ENCODE results near the gene ABHD14A. TPM values are rescaled to one million over a fixed set of nuclear protein-coding genes. Genes with fewer than 3 reads are reported as not detected.
A peak's percentile ranks its signal among the peaks of the same experiment; 100 is the strongest.

The ABHD14A gene
- total and polyA plus RNA-seq, 9 donors, result 5.1 to 36.1 (median 27.4) TPM

DNA sequence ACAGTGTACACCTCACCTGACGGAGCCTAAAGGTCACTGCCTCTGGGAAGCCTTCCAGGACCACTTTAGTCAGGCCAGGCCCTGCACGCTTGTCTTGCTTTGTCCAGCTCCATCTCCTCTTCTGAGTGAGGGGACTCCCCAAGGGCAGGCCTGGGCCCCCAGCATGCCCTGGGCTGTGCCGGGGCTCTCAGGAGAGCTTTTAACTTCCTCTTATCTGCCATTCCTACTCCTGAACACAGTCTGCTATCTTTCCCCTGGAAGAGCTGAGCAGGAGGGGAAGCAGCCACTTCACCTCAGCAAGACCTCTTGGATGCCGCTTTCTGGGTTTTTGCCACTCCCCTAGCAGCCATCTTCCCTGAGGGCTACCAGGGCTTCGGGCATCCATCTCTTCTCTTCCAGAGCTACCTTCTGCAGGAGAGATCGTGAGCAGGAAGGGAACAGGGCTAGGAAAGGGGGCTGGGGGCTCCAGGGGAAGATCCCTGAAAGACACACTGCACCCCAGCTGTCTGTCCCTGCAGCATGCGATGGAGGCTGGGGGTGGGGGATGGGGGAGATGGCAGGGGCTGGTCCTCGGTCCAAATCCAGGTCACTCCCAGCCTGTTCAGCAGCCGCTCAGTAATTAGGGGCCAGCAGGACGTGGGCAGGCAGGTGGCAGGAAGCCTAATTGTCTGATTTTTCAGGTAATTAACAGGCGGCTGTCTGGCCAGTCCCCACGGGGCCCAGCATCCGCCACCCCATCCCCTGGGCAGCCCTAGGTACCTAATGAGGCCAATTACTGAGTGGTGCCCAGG, 40.8 kb downstream of the ABHD14A start:
- Histone ChIP-seq H3K27me3 (no peaks in the 10 kb centered on the region), H3K4me1 (ENCODE audit: insufficient read depth) (no peaks in the 10 kb centered on the region), H3K27ac (no peak overlapping the region), H3K4me3 (no peak overlapping the region), H3K36me3 (no peaks in the 10 kb centered on the region), H3K9me3 (no peaks in the 10 kb centered on the region)
- TF ChIP-seq, protein P1, sequence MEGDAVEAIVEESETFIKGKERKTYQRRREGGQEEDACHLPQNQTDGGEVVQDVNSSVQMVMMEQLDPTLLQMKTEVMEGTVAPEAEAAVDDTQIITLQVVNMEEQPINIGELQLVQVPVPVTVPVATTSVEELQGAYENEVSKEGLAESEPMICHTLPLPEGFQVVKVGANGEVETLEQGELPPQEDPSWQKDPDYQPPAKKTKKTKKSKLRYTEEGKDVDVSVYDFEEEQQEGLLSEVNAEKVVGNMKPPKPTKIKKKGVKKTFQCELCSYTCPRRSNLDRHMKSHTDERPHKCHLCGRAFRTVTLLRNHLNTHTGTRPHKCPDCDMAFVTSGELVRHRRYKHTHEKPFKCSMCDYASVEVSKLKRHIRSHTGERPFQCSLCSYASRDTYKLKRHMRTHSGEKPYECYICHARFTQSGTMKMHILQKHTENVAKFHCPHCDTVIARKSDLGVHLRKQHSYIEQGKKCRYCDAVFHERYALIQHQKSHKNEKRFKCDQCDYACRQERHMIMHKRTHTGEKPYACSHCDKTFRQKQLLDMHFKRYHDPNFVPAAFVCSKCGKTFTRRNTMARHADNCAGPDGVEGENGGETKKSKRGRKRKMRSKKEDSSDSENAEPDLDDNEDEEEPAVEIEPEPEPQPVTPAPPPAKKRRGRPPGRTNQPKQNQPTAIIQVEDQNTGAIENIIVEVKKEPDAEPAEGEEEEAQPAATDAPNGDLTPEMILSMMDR (IDR thresholded peaks at IDR 0.05), result no peak
- TF ChIP-seq POLR2A (IDR thresholded peaks at IDR 0.05), result no peak
- no peak for TF ChIP-seq EP300 (IDR thresholded peaks at IDR 0.05)
- WGBS, 3 donors, result 81 to 85% (median 84%) methylated on average over 13 of the region's 13 CpGs
- DNase-seq, result no peak
- intact Hi-C loops (cut with DNase I), result no loop called here

DNA sequence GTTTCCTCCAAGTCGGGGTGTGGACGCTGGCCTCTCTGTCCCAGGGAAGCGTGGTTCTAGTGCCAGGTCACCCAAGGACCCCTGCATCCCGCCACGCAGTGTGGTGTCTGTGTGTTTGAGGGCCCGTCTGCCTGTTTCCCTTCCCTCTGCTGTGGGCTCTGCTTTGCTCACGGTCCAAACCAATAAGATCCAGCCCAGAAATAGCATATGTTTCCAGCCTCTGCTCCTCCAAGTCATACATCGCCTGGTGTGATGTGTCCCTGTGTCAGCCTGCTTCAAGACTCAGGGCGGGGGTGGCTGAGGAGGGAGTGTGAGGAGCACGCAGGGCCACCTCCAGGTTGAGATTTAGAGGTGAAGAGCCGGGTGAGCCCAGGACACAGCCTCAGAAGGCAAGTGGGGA, 42.7 kb downstream of the ABHD14A start:
- WGBS, 3 donors, result 82 to 85% (median 85%) methylated on average over 11 of the region's 11 CpGs
- Histone ChIP-seq H3K36me3 (no peaks in the 10 kb centered on the region), H3K4me1 (ENCODE audit: insufficient read depth) (no peaks in the 10 kb centered on the region), H3K9me3 (no peaks in the 10 kb centered on the region), H3K27ac (no peak overlapping the region), H3K4me3 (no peak overlapping the region), H3K27me3 (no peaks in the 10 kb centered on the region)
- intact Hi-C loops (cut with DNase I), result no loop called here
- no peak for DNase-seq
- TF ChIP-seq EP300 (IDR thresholded peaks at IDR 0.05) (no peak), POLR2A (IDR thresholded peaks at IDR 0.05) (no peak)
- TF ChIP-seq, protein P1 (IDR thresholded peaks at IDR 0.05), result no peak

DNA sequence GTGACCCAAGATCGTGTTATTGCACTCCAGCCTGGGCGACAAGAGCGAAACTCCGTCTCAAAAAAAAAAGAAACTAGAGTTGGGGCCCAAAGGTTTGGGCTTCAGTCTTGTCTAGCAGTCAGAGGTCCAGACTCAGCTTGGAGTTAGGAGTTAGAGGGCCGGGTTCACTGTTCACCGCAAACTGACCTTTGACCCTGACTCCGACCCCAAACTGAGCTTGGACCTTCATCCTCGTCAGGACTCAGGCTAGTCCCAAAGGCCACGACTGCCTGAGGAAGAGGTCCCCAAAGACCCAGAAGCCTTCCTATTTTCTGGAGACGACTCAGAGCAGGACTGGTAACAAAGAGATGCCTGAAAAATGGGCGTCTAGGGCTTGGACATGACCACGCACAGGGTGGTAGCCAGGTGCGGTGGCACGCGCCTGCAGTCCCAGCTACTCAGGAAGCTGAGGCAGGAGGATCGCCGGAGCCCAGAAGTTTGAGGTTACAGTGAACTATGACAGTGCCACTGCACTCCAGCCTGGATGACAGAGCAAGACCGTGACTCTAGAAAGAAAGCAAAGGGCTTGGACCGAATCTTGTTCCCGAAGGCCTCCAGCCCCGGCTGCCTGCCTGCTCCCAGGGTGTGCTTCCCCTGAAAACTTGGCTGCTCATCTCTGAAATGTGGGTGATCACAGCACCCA, 43.6 kb downstream of the ABHD14A start:
- no peak for DNase-seq
- TF ChIP-seq, protein P1 (IDR thresholded peaks at IDR 0.05), result no peak
- no peak for TF ChIP-seq EP300 (IDR thresholded peaks at IDR 0.05)
- no peak for TF ChIP-seq POLR2A (IDR thresholded peaks at IDR 0.05)
- no peak overlapping the region for H3K27ac ChIP-seq
- WGBS, 3 donors, result 93 to 95% (median 94%) methylated on average over 21 of the region's 21 CpGs
- no peaks in the 10 kb centered on the region for H3K36me3 ChIP-seq
- no peaks in the 10 kb centered on the region for H3K27me3 ChIP-seq
- no peak overlapping the region for H3K4me3 ChIP-seq
- H3K4me1 ChIP-seq (ENCODE audit: insufficient read depth), result no peaks in the 10 kb centered on the region
- intact Hi-C loops (cut with DNase I), result no loop called here
- H3K9me3 ChIP-seq, result no peaks in the 10 kb centered on the region

DNA sequence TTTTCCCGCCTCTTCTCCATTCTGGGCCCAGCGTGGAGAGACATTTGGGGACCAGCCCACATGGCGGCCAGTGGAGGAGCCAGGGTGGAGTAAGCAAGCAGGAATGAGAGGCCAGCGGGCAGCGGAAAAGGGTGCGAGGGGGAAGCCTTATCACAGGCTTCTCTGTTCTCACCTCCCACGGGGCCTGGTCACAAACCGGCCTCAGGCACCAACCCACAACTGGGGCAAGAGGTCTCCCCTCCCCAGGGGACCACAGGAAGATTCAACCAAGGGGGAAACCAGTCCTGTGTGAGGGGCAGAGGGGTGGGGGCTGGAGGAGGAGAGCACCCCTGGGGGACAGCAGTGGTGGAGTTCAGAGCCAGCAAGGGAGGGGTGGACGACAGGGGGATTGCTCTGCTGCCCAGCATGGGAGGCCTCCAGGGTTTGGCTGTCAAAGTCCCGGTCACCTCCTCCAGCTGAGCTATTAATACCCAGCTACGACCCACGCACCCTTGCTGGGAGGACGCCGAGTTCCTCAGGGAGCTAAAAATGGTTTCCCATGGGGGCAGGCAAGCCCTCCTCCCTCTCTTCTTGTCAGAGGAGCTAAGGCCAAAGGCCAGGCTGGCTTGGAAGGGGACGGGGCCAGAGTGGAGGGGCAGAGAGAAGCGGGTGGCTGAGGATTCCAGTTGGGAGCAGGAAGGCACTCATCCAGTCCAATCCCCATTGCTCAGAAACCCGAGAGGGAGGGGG, 44.7 kb downstream of the ABHD14A start:
- DNase-seq, result peak in 3 of 5 donors; percentile 49 to 63 (median 56)
- Histone ChIP-seq H3K27ac (no peak overlapping the region), H3K4me3 (no peak overlapping the region), H3K27me3 (no peaks in the 10 kb centered on the region), H3K4me1 (ENCODE audit: insufficient read depth) (no peaks in the 10 kb centered on the region), H3K9me3 (no peaks in the 10 kb centered on the region), H3K36me3 (no peaks in the 10 kb centered on the region)
- TF ChIP-seq POLR2A (IDR thresholded peaks at IDR 0.05) (no peak), EP300 (IDR thresholded peaks at IDR 0.05) (peak; percentile 66)
- TF ChIP-seq, protein P1 (IDR thresholded peaks at IDR 0.05), result no peak
- intact Hi-C loops (cut with DNase I), result no loop called here
- WGBS, 3 donors, result 38 to 59% (median 51%) methylated on average over 17 of the region's 17 CpGs

Data from ovary (tissue), 9 donors.